Lower lobe of right lung (tissue), 2 donors: ENCODE results near the gene EEF1A2. TPM values are rescaled to one million over a fixed set of nuclear protein-coding genes. Genes with fewer than 3 reads are reported as not detected.
"Not testable (repeated sequence)": the region's sequence is repeated elsewhere in the genome, so short reads cannot be mapped to it uniquely, and the experiment has no call there.

ENCODE experiments used
- ATAC-seq, 2 donors: fragments of 200-7000 bp; cut with Tn5 transposase; one replicate each; pipeline ENCODE4 v1.9.1; 2020 to 2022; ENCODE audit warnings: mild to moderate bottlenecking in 2 of 2, moderate library complexity in 2 of 2
- DNase-seq: peaks from one replicate; pipeline ENCODE4 v3.0.0-alpha.2; 2020
- H3K27ac ChIP-seq: fragments of 200-600 bp; one replicate; pipeline ENCODE4 v1.8.0; 2022
- H3K27me3 ChIP-seq: fragments of 200-600 bp; one replicate; pipeline ENCODE4 v1.8.0; 2022; ENCODE audit warnings: low read depth
- H3K36me3 ChIP-seq: fragments of 200-600 bp; one replicate; pipeline ENCODE4 v1.8.0; 2022; ENCODE audit warnings: mild to moderate bottlenecking
- H3K4me1 ChIP-seq: fragments of 200-600 bp; one replicate; pipeline ENCODE4 v1.8.0; 2022
- H3K4me3 ChIP-seq: fragments of 200-600 bp; one replicate; pipeline ENCODE4 v1.8.0; 2022; ENCODE audit warnings: mild to moderate bottlenecking
- H3K9me3 ChIP-seq: fragments of 200-600 bp; one replicate; pipeline ENCODE4 v1.8.0; 2022
- CTCF ChIP-seq: fragments of 200-600 bp; IDR thresholded peaks from one replicate; pipeline ENCODE4 v1.8.0; 2022; ENCODE audit warnings: antibody characterized with exemption, mild to moderate bottlenecking
- intact Hi-C: fragments of 100-400 bp; cut with DNase I; formaldehyde crosslinking; loops from one replicate; pipeline ENCODE4 v1.11.0; 2022
- total RNA-seq: library from RNA; stranded (reverse); fragmentation: NEBNext Ultra II Directional; extraction: Animal tissue kit (Norgen Biotek cat#: 25700); gene quantifications from one replicate; pipeline ENCODE4 v1.2.1, GENCODE V29; 2021
- donor health status: DM: no; HTN: yes; CAD: no; lungs with severe emphysema.

Gene EEF1A2
- total RNA-seq, 1 donor from 2014 or later: 0.77 TPM

GRCh38 chr20:63484236-63484635, 14.6 kb downstream of the EEF1A2 start:
- Histone ChIP-seq H3K4me3 (no peak overlapping the region), H3K27ac (no peak overlapping the region), H3K4me1 (no peaks in the 10 kb centered on the region), H3K9me3 (no peaks in the 10 kb centered on the region), H3K36me3 (no peaks in the 10 kb centered on the region), H3K27me3 (peaks cover 57% of the 10 kb centered on the region)
- no peak for ATAC-seq
- no peak for DNase-seq
- intact Hi-C loops: no loop called here
- no peak for TF ChIP-seq CTCF

GRCh38 chr20:63483834-63484233, 15.0 kb downstream of the EEF1A2 start:
- no peaks in the 10 kb centered on the region for H3K4me1 ChIP-seq
- no peak for TF ChIP-seq CTCF
- H3K36me3 ChIP-seq: no peaks in the 10 kb centered on the region
- no peak overlapping the region for H3K4me3 ChIP-seq
- no peaks in the 10 kb centered on the region for H3K9me3 ChIP-seq
- ATAC-seq: peak; percentile 3 to 11
- intact Hi-C loops: no loop called here
- H3K27me3 ChIP-seq: peaks cover 57% of the 10 kb centered on the region
- no peak for DNase-seq
- no peak overlapping the region for H3K27ac ChIP-seq

GRCh38 chr20:63482021-63482587, 16.8 kb downstream of the EEF1A2 start:
- ATAC-seq: no peak
- DNase-seq: no peak

GRCh38 chr20:63481503-63481902, 17.4 kb downstream of the EEF1A2 start:
- no peaks in the 10 kb centered on the region for H3K36me3 ChIP-seq
- no peak for ATAC-seq
- no peak overlapping the region for H3K27ac ChIP-seq
- peaks cover 62% of the 10 kb centered on the region for H3K27me3 ChIP-seq
- intact Hi-C loops: no loop called here
- no peak for DNase-seq
- H3K9me3 ChIP-seq: no peaks in the 10 kb centered on the region
- no peaks in the 10 kb centered on the region for H3K4me1 ChIP-seq
- H3K4me3 ChIP-seq: no peak overlapping the region
- TF ChIP-seq CTCF: no peak

More at GRCh38 chr20:63482021-63482587, 16.8 kb downstream of the EEF1A2 start:
- Histone ChIP-seq H3K4me1 (no peaks in the 10 kb centered on the region), H3K4me3 (no peak overlapping the region), H3K27me3 (peaks cover 57% of the 10 kb centered on the region), H3K36me3 (no peaks in the 10 kb centered on the region), H3K27ac (no peak overlapping the region), H3K9me3 (no peaks in the 10 kb centered on the region)
- intact Hi-C loops: no loop called here
- TF ChIP-seq CTCF: no peak

- intact Hi-C loops, H3K27ac ChIP-seq, H3K4me1 ChIP-seq, H3K36me3 ChIP-seq, DNase-seq, H3K4me3 ChIP-seq, ATAC-seq, H3K9me3 ChIP-seq: not testable (repeated sequence)
- peaks cover 70% of the 10 kb centered on the region for H3K27me3 ChIP-seq
Observed at GRCh38 chr20:63479695-63480419, 19.0 kb downstream of the EEF1A2 start.
